Fibroblast of the conjunctiva (primary cell): ENCODE data around the gene OR52K2.
"Not testable (repeated sequence)": the region's sequence is repeated elsewhere in the genome, so short reads cannot be mapped to it uniquely, and the experiment has no call there.

Experiments used
- DNase-seq: peaks from one replicate; pipeline ENCODE4 v3.0.0-alpha.2; 2010; ENCODE audit warnings: low read depth

Gene OR52K2

GRCh38 chr11:4480577-4481239, 31.6 kb downstream of the OR52K2 start:
- no peak for DNase-seq

- DNase-seq, result no peak
Measured at GRCh38 chr11:4481240-4481582, 32.1 kb downstream of the OR52K2 start.

- no peak for DNase-seq
Measured at GRCh38 chr11:4482445-4482844, 33.4 kb downstream of the OR52K2 start, which contains the start of gene OR52K1. Gene OR52K1 (plus strand): TSS chr11:4482646. CDS start chr11:4488901, 6,255 bp downstream.

- no peak for DNase-seq
Measured at GRCh38 chr11:4484310-4484709, 35.2 kb downstream of the OR52K2 start.

- not testable (repeated sequence) for DNase-seq
Measured at GRCh38 chr11:4491405-4491804, 42.3 kb downstream of the OR52K2 start.

GRCh38 chr11:4491878-4492606, 42.9 kb downstream of the OR52K2 start:
- no peak for DNase-seq

GRCh38 chr11:4493480-4493818, 44.4 kb downstream of the OR52K2 start:
- DNase-seq, result no peak

GRCh38 chr11:4495487-4495886, 46.4 kb downstream of the OR52K2 start:
- DNase-seq, result no peak

- DNase-seq, result no peak
Measured at GRCh38 chr11:4495986-4496385, 46.9 kb downstream of the OR52K2 start.

- no peak for DNase-seq
Measured at GRCh38 chr11:4496557-4497248, 47.6 kb downstream of the OR52K2 start.
